GM21576 (cell line): Measurements from ENCODE around the gene RTL1.

Source experiments
- ATAC-seq: cut with Tn5 transposase; IDR thresholded peaks from one replicate; pipeline ENCODE4 v1.9.1; 2021; ENCODE audit warnings: mild to moderate bottlenecking, moderate library complexity; ENCODE audit not compliant: unreplicated experiment

Gene RTL1

DNA sequence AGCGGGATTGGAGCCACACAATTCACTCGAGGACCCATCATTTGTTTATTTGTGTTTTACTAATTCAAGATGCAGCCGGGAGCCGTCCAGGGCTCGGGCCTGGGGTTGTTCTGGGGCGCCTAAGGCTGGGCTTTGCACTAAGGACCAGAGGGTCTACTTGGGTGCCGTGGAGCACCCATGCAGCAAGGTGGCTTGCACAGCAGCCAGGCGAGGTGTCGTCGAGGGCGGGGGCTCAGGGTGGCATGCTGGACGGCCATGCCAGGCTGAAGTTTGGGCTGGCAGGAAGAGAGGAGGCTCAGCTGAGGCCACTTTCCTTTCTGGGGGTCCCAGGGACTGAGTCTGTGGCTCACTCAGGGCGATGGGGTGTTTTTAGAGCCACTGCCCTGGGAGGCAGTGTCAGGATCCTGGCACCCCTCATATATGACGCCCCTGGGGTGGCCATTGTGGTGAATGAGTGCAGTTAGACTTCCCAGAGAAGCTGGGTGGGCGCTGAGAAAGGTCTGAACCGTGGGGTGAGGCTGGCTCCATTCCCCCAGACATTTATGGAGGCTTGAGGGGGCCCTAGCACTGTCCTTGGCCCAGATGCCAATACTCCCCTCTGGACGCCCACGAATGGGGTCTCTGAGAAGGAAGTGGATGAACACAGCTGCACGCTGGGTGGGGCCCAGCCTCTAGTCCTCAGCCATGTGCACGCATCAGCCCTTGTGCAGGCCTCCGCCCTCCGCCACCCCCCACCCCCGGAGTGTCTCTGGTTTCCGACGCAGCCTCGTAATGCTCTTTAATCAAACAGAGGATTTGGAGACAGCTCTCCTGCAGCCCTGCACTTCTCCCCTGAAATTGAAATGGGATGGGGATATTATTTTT, 66.3 kb downstream of the RTL1 start:
- no peak for ATAC-seq

DNA sequence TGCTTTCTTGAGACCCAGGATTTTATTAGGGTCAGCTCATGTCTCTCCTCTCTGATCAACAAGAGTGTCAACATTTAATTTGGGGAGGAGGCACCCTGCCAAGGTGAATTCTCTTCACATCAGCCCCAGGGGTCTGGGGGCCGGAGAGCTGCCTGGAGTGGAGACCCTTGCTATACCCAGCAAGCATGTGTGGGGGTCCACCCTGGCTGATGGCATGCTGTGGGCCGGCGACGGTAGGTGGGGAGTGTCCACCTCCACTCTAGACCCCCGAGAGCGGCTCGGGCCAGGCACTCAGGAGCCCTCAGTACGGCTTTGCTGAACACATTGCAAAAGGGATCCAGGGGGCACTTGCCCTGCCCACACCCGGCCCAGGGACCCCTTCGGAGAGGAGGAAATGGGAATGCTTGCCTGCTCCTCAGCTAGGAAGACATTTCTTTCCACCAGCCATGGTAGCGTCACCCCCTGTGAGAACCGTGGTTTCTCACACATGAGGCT, 67.2 kb downstream of the RTL1 start:
- no peak for ATAC-seq

DNA sequence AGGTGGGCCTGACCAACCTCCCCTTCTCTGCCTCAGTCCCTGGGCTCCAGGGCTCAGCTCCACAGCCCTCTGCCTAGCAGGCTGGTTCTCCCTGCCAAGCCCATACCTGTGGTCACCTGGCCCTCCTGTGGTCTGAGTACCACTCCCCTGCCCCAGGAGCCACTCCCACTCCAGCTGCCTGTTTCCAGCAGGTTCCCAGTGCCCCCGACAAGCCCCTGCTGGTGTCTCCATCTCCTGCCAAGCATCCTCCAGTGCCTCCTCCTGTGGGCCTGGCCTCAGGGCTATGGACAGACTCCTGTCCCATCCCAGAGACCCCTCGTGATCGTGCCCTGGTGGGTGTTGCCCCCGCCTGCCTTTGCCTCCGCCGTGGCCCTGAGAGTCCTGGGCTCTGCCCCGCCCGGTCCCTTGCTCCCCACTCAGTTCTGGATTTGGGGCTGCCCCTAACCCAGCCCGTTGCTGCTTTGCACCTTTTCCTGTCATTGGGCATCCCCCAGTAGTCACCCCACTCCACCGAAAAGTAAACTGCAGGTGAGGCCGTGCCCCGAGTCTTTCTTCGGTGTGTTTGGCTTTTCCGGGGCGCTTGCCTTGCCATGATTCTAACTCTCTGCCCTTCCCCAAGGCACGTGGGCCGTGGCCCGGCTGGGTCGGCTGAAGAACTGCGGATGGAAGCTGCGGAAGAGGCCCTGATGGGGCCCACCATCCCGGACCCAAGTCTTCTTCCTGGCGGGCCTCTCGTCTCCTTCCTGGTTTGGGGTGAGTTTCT, 67.8 kb downstream of the RTL1 start:
- ATAC-seq, result no peak

DNA sequence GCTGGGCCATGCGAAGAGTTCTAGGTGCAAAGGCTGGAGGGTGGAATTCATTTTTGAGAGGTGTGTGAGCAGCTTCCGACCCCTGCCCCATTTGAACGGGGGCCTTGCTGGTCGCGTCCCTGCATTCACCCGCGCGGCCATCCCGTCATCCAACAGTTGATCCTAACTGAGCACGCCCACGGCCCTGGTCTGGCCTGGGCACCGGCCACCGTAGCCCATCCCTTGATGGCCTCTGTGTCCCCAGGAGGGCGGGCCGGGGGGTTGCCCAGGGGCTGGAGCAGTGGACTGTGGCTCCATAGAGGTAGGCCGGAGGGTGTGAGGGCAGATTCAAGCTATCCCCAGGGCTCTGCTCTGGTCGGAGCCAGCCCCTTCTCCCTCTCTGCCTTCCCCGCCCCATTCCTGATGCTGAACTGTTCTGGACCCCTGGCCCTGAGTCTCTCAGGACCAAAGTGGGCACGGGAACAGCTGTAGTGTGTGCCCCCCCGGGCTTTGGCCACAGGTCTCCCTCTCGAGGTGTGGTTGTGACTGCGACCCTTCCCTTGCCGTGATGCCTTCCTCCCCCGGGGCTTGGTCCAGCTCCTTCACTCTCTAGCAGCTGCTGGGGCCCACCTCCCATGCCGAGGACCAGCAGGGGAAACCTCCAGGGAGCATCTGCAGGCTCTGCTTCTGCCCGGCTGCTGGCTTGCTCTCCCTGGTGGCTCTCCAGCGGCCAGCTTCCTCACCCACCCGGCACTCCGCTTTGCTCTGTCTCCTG, 68.6 kb downstream of the RTL1 start:
- no peak for ATAC-seq

DNA sequence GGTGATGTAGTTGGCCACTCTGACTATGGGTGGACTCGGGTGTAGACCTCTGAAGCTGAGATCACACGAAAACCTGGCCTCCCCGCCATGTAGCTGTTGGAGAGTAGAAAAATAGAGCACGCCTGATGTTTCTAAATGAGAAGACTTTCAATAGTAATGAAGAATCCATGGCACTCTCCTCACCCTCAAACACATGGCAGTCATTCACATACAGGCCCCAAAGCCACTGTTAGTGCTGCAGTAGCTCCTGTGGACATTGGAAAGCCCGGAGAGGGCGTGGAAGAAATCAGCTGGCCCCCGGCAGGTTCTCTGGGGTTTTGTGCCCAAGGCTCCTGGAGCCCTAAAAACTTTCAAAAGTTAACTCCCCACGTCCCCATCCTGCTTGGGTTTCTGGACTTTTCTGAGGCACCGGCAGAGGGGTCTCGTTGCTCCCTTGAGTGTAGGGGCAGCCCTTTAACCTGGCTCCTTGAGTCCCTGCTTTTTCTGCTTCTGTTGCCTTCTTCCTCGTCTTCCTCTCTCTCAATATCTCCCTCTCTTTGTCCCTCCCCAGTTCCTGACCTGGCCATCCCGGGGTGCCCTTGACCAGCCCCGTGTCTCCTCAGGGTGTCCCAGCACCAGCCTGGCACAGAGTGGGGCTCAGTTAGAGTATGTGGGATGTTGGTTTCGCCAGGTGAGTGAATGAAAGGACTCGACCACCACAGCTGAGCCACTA, 69.3 kb downstream of the RTL1 start:
- no peak for ATAC-seq

DNA sequence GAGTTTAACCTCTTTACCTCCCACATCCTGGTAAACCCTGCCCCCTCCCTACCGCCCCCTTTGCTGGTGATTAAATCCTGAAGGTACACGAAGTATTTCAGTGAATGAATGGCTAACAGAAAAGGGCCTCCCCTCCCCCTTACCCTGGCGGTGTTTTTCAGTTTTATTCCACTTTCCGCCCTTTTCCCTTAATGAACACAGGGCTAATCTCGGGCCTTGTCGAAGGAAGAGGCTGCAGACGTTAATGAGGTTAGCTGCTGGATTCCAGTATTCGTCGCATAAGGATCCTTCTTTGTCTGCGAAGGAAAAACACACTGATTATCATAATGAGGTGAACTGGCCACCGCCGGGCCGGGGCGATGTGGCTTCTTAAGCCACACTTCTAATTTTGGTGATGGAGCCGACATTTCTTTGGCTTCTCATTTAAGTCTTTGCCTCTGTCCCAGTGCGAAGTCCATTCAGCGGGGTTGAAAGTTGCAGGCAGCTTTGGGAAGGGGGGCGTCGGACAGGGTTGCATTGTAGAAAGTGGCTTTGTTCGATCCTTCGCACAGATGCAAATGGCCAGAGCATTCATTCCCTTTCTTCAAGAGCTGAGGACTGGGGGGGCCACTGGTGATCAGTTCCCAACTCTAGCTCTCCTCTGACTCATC, 71.1 kb downstream of the RTL1 start:
- ATAC-seq, result no peak

DNA sequence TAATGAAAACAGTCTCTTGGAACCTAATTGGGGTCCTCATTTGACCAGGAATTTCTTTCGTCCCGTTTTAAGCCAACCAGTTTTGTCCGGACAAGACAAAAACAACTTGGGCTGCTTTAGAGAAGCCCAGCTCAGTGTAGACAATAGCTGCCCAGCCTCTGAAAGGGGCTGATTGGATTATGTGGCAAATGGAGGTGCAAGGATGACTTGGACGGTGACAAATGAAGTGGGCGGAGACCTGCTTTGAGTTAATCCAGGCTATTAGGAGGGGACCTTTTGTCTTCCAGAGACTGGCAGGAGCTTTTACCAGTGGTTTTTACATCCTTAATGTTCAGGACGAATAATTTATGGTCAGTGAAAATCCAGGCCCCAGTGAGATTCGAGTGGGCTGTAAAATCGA, 72.8 kb downstream of the RTL1 start:
- no peak for ATAC-seq
